GM20000 (cell line): ENCODE data around the gene NECTIN3.

ENCODE experiments used
- DNase-seq: peaks from one replicate; pipeline ENCODE4 v3.0.0; 2012; ENCODE audit warnings: low spot score
- TF ChIP-seq, protein P1 (sequence below): IDR thresholded peaks from 2 replicates; pipeline ENCODE4 v1.5.1; 2012; ENCODE audit warnings: mild to moderate bottlenecking, control low read depth; ENCODE audit errors: extremely low read depth, missing control alignments

Gene NECTIN3

DNA sequence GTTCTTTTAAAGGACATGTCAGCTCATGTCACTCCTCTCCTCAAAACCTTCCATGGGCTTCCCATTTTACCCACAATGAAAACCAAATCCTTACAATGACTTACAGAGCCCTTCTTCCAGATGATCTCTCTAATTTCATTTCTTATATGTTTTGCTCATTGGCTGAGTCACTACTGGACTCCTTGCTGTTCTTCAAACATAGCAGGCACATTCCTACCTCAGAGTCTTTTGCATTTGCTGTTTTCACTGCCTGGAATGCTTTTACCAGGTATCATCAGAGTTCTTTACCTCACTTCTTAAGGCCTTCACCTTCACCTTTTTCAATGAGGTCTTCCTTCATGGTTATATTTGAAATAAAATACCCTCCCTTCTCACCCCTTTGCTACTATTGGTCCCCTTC lies 57.3 kb downstream of the NECTIN3 start:
- TF ChIP-seq, protein P1, sequence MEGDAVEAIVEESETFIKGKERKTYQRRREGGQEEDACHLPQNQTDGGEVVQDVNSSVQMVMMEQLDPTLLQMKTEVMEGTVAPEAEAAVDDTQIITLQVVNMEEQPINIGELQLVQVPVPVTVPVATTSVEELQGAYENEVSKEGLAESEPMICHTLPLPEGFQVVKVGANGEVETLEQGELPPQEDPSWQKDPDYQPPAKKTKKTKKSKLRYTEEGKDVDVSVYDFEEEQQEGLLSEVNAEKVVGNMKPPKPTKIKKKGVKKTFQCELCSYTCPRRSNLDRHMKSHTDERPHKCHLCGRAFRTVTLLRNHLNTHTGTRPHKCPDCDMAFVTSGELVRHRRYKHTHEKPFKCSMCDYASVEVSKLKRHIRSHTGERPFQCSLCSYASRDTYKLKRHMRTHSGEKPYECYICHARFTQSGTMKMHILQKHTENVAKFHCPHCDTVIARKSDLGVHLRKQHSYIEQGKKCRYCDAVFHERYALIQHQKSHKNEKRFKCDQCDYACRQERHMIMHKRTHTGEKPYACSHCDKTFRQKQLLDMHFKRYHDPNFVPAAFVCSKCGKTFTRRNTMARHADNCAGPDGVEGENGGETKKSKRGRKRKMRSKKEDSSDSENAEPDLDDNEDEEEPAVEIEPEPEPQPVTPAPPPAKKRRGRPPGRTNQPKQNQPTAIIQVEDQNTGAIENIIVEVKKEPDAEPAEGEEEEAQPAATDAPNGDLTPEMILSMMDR = no peak
- no peak for DNase-seq

DNA sequence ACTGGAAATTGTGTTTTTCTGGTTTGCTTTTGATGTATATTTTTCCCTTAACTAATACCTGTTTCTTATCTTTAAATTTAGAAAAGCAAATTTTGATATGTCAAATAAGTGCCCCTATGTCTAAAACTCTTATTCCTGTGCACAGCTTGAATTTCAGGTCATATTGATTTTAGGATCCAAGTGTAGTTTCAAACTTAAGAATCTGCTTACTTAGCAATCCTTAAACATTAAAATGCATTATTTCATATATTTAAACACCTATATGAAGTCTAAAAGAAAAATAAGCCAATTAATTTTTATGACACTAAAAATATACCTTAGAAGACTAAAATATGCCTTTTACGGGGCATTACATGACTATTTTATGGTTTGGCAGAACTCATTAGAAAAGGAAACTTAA lies 59.2 kb downstream of the NECTIN3 start:
- DNase-seq = no peak
- TF ChIP-seq, protein P1 = no peak

DNA sequence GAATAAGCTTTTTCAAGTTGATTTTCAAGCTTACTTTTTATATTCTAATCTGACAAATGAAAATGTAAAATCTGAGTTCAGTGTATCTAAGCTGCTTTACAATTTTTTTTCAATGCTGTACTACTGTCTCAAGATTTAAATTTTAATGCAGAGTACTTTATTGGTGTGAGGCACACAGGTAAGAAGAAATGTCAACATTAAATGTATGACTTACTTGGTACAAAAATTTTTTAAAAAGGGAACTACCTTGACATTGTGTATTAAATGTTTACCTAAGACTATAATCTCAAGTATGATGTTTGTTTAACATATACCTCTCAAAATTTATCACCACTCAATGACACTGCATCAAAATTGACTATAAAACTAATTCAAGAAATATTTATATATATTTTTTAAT lies 62.7 kb downstream of the NECTIN3 start:
- TF ChIP-seq, protein P1 = no peak

DNA sequence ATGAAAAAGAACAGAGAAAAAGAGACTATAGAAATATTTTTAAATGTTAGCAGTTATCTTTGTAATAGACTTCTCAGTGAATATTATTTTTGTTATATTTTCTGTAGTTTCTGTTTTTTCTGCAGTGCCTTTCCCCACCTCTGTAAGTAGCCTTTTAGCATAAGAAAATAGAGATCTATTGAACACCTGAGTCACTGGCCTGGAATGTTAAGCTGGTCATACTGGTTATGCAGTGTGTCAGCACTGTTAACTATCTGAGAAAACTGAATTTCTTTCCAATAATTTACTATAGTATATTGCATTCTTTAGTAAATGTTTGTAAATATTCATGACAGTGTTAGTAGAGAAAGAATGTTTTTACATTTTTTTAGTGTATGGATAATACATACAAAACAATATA lies 79.8 kb downstream of the NECTIN3 start:
- TF ChIP-seq, protein P1 = no peak
- no peak for DNase-seq

More for the DNA sequence above, 62.7 kb downstream of the NECTIN3 start:
- DNase-seq = no peak

DNA sequence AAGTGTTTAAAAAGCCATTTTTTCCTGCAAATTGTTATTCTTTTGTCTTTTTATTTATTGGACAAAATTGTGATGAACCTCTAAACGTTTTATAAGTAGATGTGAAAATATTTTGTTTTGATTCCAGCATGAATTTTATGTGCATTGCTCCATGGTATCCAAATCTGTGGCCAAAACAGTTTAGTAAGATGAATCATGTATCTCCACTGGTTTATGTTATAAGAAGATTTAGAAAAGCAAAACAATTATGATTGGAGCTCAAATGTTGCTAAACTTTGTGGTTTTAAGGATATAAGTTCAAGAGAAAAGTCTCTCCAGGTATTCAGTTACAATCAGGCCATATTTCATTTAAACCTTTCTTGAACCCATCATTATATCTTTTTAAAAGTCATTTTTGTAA lies 80.9 kb downstream of the NECTIN3 start:
- TF ChIP-seq, protein P1 = no peak
- DNase-seq = no peak

DNA sequence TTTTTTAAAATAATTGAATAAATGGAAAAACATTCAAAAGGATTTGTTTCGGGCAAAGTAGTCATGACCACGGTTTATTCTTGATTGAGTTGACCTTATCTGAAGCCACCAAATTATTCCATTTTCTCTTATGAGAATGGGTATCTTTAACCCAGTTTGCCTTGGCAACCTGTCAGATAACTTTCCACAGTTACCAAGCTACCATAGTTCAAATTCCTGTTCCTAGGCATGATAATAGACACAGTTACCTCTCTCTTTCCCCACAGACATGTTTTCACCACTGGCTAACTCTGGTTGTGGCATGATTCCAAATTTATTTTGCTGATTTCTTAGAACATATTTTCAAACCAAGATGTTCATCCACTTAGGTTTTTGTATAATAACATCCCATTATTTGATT lies 84.9 kb downstream of the NECTIN3 start:
- no peak for DNase-seq
- TF ChIP-seq, protein P1 = no peak

DNA sequence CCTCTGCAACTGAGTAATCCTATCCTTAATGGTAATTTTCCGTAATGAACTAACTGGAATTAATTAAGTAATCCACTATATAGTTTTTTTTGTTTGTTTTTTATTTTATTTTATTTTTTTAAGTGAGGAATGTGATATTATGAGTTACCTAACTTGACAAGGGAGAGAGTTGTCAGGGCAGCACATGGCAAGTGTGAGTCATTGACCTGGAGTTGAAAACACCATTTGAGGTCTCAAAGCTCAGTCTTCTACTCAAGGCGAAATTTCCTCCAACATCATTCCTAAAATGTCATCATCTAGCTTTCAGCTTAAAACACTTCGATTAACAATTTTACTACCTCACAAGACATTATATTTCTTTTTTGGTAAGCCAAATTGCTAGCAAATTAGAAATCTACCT lies 87.8 kb downstream of the NECTIN3 start:
- no peak for DNase-seq
- TF ChIP-seq, protein P1 = no peak

DNA sequence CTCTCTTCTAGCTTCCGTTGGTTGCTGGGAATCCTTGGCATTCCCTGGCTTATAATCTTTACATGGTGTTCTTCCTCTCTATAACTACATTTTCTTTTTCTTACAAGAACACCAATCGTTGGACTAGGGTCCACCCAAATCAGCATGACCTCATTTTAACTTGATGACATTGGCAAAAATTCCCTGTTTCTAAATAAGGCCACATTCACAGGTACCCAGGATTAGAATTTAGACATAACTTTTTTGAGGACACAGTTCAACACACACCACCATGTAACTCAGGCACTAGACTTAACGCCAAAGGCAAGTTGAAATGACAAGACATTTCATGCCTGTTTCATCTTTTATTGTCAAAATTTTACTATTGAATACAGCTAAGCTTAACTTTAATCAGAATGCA lies 93.0 kb downstream of the NECTIN3 start:
- TF ChIP-seq, protein P1 = no peak
- DNase-seq = no peak
